Hypothalamus (tissue), 51 donors: ENCODE data around the gene NUP62.

Source experiments
- DNase-seq, 51 donors: peaks; one replicate each; lab custom pipeline; 2025; lab: John Stamatoyannopoulos, UW

Gene NUP62

DNA sequence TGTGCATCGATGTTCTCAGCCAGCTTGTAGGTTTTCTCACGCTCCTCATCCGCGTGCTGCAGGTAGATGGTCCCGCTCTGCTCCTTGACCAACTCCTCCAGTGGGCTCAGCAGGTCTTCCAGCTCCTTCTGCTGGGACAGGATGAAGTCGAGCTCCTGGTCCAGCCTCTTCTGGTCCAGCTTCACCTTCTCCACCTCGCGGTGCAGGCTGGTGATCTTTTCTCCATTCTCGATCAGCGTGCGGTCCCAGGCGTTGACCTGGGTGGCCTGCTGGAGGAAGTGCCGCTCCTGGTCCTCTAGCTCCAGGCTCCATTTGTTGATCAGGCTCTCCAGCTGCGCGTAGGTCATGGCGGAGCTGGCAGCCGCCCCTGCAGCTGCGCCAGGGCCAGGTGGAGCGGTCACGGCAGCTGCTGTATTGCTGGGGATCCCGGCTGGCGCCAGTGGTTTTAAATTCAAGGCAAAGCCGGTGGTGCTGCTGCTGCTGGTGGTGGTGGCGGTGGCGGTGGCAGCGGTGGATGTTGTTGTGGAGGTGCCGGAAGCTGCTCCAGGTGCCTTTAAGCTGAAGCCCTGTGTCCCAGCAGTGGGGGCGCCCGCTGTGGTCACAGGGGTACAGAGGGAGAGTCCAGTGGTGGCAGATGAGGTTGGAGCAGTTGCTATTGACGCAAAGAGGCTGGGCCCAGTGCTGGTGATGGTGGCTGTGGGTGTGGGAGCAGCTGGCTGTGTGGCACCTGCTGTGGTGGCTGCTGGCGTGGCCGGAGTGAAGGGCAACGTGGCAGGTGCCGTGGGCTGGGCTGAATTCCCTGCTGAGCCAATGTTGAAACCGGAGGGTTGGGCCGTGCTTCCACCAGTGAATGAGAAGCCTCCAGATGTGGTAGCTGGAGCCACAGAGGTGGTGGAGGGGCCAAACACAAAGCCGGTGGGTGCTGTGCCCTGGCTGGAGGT, 20.6 kb downstream of the NUP62 start:
- no peak for DNase-seq

DNA sequence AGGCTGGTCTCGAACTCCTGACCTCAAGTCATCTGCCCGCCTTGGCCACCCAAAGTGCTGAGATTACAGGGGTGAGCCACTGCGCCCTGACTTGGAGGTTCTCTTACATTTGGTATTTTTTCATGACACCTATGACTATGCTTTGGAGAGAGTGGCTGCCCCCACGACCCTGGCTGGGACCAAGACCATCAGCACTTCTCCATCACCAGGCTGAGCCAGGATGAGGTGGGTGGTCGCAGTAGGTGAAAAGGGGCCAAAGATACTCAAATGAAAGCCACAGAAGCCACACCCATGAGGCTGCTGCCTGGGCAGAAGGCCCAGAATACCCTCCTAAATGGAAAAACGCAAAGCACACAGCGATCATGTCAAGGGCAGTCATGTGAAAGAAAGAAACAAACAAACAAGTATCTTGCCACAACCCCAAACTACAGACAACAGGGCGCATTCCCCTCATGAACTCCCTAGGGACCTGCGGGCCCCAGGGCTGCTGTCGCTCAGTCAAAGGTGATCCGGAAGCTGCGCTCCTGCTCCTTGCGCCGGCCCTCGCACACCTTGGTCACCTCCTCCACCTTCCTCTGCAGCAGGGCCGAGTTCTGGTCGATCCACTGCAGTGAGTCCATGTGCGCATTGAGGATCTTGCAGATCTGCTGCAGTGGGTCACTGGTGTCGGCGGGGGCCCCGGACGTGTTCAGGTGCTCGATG, 21.4 kb downstream of the NUP62 start:
- no peak for DNase-seq

DNA sequence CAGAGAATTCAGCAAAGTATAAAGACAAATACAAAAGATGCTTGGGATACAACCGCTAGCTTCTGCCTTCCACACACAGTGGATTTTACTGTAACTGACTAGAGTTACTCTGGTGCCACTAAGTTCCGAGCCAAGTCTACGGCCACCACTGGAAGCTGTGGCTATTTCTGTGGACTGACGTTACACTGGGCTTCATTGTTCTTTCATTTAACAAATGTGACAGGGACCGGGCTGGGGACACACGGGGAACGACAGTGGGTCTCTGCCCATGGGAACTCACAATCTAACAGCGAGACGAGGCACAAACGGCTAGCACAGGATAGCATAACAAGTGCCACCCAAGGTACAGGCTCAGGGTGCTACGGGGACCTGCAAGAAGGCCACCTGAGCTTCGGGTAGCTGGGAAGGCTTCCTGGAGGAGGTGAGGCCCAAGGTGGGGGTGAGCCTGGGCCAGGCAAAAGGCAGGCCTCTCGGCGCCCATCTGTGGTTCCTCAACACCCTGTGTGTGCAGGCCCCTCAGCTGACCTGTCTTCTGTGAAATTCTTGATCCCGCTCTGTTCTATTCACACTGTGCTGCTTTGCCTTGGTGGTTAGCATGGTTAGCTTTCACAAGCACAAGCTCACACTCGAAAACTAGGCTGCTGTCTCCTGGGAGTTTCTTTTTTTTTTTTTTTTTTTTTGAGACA, 22.3 kb downstream of the NUP62 start:
- DNase-seq = peak in 13 of 51 donors; percentile 9 to 65 (median 31)

DNA sequence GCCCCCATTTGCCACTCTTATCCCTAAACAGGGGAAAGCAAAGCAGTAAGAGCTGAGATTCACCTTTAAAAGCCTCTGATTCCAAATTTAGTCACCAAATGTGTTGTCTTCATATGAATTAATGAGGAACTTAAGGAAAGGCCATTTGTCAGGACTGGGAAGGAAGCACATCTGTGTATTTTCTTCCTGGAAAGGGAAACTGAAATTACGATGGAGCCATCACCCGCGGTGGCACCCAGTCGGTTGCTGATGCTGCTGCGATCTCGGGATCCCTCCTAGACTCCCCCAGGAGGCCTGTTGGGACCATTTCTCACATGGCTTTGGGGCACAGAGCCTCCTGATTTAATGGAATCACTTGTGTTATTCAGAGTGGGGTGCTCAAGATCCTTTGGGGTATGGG, 25.2 kb downstream of the NUP62 start:
- no peak for DNase-seq

DNA sequence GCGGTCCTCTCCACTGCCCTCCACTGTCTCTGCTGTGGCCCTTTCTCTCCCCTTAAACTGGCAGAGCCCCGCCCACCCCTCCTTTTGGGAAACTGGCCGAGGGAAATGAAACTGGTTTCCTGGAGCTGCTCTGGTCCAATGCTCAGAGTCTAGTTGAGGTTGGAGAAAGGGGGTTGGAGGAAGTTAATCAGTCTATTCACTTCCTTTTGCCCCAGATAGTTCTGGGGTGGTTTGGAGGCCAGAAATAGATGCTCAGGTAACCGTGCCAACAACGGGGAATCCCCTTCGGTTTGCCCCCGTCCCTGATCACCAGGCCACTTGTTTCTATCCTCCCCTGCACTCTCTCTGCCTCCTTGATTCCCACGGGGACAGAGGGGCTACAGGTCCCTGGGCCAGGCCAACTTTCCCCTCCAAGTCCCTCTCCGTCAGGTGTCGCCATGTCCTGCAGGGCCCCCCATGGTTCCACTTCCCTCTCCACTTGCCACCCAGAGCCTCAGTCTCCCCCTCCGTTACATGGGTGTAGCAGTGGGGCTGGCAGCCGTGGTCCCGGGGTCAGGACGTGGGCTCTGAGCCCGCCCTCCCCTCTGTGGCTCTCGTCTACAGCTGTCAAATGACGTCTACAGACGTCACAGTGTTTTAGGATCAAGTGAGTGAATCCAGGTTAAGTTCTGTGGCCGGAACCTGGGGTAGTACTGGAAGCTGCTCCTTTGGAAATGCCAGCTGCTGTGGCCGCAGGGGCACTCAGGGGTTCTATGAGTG, 32.3 kb downstream of the NUP62 start, which contains the start of gene IL4I1:
IL4I1 (minus strand) TSS at position 25 of the 759 bp plus-strand sequence. CDS start 727 bp downstream, outside the sequence.
- DNase-seq = peak in 6 of 51 donors; percentile 1 to 33 (median 14)

DNA sequence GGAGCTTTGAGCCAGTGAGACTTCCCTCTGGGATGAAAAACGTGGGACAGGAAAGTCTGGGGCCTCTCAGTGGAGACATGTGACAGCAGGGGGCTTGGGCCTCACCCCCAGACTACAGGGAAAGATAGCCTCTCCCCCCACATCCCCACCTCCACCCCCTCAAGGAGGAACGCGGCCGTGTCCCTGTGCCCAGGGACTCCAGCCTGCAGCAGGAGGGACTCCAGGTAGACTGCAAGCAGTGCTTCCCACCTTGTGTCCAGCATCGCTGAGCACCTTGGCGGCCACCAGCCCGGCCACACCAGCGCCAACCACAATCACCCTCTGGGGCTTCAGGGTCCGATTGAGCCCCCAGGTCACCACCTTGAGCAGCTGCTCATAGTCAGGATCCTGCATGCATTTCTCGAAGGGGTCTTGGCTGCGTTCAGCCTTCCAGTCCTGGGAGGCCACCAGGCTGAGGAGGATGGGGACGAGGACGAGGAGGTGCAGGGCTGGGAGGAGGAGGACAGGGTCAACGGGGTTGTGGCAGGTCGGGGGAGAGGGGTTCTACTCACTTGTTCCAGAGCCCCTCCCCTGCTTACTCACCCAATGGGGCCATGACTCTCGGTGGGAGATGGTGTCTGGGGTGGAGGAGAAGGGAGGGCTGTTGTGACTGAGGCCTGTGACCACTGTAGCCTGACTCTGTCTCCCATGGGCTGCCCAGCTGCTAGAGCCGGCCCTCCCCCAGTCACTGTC, 33.6 kb downstream of the NUP62 start:
- no peak for DNase-seq

DNA sequence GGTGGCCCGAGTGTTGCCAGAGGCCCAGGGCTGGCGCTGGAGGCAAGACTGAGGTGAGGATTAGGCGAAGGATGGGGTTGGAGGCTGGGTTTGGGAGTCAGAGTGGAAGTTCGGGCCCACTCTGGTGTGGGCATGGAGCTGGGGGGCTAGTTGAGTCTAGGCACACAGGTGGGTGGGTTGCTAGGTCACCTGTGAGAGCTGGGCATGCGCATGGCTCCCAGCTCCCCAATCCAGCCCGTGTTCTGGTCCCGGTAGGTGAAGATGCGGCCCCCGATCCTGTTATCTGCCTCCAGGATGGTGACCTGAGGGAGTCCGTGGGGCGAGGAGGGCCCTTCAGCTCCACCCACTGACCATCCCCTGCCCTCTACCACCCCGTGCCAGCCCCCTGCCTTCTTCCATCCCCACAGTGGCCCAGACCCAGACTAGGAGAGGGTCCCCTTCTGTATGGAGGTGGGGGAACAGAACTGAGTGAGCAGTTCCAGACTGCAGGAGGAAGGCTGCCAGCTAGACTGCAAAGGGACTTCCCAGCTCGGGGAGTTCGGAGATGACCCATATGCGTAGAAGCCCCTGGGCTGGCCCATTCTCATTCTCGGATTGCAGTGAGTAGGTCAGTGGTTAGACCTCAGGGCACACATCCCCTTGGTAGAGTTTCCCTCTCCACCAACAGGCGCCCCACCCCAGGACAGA, 34.3 kb downstream of the NUP62 start:
- no peak for DNase-seq

DNA sequence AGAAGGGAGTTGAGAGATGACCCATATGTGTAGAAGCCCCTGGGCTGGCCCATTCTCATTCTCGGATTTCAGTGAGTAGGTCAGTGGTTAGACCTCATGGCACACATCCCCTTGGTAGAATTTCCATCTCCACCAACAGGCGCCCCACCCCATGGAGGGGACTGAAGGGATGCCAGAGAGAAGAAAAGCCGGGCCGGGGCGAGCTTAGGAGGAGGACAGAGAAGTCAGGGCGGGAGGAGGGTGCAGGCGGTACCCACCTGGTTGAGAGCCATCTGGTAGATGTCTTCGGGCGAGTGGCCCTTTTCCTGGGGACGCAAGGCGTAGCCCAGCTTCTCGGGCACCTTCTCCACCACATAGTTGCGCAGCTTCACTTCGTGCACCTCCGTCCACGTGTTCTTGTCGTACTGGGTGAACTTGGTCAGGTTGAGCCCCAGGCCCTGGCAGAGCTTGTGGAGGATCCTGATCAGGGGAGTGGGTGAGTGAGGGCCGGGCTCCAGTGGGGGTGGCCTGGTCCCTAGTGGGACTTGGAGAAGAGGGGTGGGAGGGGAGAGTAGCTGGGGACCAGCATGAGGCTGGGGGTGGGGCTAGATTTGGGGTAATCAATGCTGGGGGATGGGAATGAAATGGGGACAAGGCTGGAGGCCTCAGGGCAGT, 35.2 kb downstream of the NUP62 start:
- no peak for DNase-seq

DNA sequence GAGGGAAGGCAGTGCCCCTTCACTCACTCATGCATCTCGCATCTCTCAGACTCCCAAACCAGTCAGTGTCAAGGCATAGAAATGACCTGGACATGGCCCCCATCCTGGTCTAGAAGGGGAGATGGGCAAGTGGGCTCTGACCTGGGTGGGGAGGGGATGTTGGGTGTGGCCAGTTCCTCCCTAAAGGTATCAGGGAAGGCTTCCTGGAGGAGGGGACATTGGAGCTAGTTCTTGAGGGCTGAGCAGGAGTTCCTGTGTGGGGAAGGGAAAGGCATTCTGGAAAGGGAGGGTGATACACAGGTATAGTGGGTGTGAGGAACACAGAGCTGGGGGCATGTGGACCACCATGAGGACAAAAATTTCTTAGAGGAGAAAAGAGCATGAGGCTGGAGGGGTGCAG, 36.6 kb downstream of the NUP62 start:
- no peak for DNase-seq

DNA sequence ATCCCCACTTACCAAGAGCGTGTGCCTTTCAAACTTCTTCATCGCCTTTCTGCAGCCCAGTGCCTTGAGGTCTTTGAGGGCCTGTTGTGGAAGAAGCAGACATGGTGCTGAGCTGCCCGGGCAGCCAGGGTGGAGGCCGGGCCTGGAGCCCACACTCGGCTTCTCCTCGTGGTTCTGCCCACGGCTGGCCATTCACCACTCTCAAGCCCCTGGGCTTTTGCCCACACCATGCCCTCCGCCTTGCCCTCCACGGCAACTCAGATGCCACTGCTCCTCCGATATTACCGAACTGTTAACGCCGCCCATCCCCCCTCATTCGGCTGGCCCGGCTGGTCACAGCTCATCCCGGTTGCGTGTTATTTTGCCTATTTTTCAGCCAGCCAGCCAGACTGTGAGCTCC, 37.9 kb downstream of the NUP62 start:
- no peak for DNase-seq

DNA sequence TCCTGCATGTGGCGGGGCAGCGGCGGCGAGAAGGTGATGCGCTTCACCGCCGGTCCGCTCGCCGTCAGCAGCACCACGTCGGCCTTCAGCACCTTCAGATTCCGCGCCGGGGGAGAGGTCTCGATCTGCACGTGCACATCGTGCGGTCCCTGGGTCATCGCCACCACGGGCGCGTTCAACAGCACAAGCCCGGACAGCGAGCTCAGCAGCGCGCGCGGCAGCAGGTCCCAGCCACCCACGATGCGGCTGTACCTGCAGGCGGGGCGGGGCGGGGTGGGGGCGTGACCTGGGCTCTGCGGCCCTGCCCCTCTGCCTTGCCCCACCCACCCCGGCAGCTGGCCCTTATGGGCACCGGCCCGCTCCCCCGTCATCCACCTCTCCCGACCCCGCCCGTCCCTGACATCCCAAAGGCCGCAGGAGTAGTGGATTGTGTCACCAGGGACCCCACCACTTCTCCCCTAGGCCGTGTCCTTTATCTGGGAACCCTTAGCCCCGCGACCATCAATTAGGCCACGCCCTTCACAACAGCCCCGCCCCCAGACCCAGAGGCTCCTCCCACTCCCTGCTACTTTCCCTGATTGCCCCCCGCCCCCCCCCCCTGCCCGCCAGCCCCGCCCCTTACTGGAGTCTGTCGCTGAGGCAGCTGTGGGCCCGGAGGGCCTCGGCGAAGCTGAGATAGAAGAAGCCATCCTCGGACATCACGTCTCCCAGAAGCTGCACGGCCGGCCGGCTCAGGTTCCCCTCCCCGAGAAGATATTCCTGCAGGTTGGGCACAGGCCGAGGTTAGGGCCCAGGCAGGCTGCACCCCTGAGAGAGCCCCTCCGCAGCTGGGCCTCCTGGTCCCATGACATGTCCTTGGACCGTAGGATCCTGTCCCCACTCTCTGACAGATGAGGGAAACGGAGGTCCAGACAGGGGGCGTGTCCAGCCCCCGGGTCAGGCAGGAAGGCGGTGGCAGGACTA, 38.7 kb downstream of the NUP62 start:
- DNase-seq = peak in 2 of 51 donors; percentile 5 to 32

DNA sequence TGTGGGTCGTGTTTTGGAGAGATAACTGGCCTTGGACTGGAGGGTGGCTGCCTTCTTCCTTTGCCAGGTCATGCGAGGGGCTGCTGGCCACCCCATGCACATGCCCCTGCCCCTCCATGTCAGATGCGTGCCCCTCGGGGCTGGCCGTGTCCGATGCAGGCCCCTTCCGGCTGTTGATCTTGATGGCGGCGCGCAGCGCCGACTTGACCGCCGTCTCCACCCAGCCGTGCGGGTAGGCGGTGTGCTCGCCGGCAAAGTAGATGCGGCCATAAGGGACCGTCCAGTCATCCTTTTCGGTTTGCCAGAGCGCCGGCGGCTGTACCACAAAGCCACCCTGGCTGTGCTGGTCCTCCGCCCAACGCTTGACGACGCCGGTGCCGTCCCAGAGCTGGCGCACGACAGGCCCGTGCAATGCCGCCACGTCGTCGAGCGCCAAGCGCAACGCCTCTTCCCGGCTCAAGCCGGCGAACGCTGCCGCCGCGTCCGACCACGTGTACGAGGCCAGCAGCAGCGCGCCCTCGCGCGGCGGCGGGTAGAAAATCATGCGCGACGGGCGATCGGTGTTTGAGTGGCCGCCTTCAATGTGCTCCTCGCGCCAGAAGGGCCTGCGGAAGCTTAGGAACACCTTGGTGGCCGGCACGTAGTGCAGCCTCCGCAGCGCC, 39.5 kb downstream of the NUP62 start:
- DNase-seq = peak in 39 of 51 donors; percentile 6 to 76 (median 28)

DNA sequence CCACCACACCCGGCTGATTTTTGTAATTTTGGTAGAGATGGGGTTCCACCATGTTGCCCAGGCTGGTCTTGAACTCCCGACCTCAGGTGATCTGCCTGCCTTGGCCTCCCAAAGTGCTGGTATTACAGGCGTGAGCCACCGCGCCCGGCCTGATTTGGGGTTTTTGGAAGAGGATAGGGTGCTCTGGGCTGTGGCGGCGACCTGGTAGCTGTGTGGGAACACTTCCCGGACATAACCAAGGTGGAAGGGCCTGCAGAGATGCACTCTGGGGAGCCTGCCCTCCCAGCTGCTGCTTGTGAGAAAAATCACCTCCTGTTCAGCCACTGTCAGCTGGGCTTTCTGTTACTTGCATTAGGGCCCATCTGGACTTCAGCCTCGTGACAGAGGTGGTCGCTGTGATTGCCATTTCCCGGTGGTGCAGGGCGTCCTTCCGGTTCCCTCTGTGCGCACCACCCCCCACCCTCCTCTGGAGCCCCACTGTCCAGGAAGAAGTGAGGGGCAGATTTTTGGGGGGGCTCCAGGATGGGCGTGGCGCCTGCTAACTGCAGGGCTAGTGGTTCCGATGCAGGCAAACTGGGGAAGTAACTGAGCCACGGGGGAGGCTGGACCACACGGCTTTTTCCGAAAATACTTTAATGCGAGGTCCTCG, 40.1 kb downstream of the NUP62 start:
- DNase-seq = no peak

DNA sequence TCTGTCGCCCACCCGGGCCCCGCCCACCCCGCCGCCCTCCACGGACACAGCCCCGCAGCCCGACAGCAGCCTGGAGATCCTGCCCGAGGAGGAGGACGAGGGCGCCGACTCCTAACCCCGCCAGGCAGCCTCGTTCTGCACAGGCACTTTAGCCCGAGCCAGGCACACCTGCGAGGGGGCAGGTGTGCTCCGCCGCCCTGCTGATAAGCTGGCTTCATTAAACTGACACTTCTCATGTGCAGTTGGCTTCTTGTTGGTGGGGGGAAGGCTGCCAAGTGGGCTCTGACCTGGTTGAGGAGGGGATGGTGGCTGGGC, 40.8 kb downstream of the NUP62 start:
- no peak for DNase-seq

DNA sequence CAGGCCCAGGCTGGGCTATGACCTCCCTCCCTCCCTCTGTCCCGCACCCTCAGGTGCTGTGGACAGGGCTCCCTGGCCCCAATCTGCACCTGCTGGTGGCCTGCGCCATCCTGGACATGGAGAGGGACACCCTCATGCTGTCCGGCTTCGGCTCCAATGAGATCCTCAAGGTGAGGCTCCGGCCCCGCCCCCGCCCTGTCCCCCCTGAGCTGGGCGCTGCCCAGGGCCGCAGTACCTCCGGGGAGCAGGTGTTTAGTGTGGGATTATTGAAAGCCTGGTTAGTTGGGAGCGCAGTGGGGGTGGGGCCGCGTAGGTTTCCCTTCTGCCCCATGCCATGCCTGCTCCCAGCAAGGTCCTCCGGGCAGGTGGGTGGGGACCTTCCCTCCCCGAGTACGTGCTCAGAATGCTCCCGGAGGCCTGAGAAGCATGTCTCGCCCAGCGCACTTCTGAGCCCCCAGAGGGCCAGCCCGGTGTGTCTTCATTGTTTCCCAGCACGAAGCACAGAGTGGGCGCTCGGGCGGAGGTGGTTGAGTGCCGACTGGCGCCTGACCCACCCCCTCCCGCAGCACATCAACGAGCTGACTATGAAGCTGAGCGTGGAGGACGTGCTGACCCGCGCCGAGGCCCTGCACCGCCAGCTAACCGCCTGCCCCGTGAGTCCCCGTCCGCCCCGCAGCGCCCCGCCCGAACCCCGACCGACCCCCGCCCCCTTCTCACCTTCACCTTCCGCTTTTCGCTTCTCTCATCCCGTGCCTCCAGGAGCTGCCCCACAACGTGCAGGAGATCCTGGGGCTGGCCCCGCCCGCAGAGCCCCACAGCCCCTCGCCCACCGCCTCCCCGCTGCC, 41.4 kb downstream of the NUP62 start:
- DNase-seq = no peak
